Measurements from ENCODE around the gene SH3BP5L. TPM values are rescaled to one million over a fixed set of nuclear protein-coding genes. Genes with fewer than 3 reads are reported as not detected.

Gene SH3BP5L
- total RNA-seq, 6 donors from 2014 or later = 18.5 to 35.6 (median 22.5) TPM

GRCh38 chr1:248778906-248779305 is 46.8 kb downstream of the SH3BP5L start:
- H3K4me3 ChIP-seq = no peak overlapping the region
- H3K9me3 ChIP-seq = peaks cover 0 to 8% (median 4%) of the 10 kb centered on the region in 4 donors
- 77 to 100% methylated on average over 2 of the region's 2 CpGs for WGBS, 2 donors
- no peak overlapping the region for H3K27ac ChIP-seq
- no peak for DNase-seq
- TF ChIP-seq, protein P1, sequence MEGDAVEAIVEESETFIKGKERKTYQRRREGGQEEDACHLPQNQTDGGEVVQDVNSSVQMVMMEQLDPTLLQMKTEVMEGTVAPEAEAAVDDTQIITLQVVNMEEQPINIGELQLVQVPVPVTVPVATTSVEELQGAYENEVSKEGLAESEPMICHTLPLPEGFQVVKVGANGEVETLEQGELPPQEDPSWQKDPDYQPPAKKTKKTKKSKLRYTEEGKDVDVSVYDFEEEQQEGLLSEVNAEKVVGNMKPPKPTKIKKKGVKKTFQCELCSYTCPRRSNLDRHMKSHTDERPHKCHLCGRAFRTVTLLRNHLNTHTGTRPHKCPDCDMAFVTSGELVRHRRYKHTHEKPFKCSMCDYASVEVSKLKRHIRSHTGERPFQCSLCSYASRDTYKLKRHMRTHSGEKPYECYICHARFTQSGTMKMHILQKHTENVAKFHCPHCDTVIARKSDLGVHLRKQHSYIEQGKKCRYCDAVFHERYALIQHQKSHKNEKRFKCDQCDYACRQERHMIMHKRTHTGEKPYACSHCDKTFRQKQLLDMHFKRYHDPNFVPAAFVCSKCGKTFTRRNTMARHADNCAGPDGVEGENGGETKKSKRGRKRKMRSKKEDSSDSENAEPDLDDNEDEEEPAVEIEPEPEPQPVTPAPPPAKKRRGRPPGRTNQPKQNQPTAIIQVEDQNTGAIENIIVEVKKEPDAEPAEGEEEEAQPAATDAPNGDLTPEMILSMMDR (IDR thresholded peaks at IDR 0.05) = no peak
- TF ChIP-seq POLR2AphosphoS5 (IDR thresholded peaks at IDR 0.05) (no peak), EP300 (IDR thresholded peaks at IDR 0.05) (no peak), POLR2A (IDR thresholded peaks at IDR 0.05) (no peak)
- H3K27me3 ChIP-seq = no peaks in the 10 kb centered on the region
- H3K4me1 ChIP-seq = no peaks in the 10 kb centered on the region
- ATAC-seq (ENCODE audit: low FRiP score in 2 of 2) = no peak
- no peaks in the 10 kb centered on the region for H3K36me3 ChIP-seq

GRCh38 chr1:248776991-248777390 is 48.7 kb downstream of the SH3BP5L start:
- H3K9me3 ChIP-seq = peaks cover 0 to 8% (median 4%) of the 10 kb centered on the region in 4 donors
- H3K27ac ChIP-seq = no peak overlapping the region
- DNase-seq = no peak
- no peak overlapping the region for H3K4me3 ChIP-seq
- H3K4me1 ChIP-seq = no peaks in the 10 kb centered on the region
- TF ChIP-seq POLR2A (IDR thresholded peaks at IDR 0.05) = no peak
- no peak for TF ChIP-seq POLR2AphosphoS5 (IDR thresholded peaks at IDR 0.05)
- TF ChIP-seq EP300 (IDR thresholded peaks at IDR 0.05) = no peak
- TF ChIP-seq, protein P1 (IDR thresholded peaks at IDR 0.05) = no peak
- H3K36me3 ChIP-seq = no peaks in the 10 kb centered on the region
- no peak for ATAC-seq (ENCODE audit: low FRiP score in 2 of 2)
- no peaks in the 10 kb centered on the region for H3K27me3 ChIP-seq

GRCh38 chr1:248775441-248775840 is 50.3 kb downstream of the SH3BP5L start:
- TF ChIP-seq, protein P1 (IDR thresholded peaks at IDR 0.05) = no peak
- TF ChIP-seq POLR2AphosphoS5 (IDR thresholded peaks at IDR 0.05) = no peak
- no peak for TF ChIP-seq POLR2A (IDR thresholded peaks at IDR 0.05)
- TF ChIP-seq EP300 (IDR thresholded peaks at IDR 0.05) = no peak
- H3K4me3 ChIP-seq = no peak overlapping the region
- whole genome bisulfite sequencing, 2 donors = 78 to 85% methylated on average over 4 of the region's 4 CpGs

More at GRCh38 chr1:248775441-248775840, 50.3 kb downstream of the SH3BP5L start:
- Histone ChIP-seq H3K27ac (no peak overlapping the region), H3K36me3 (no peaks in the 10 kb centered on the region), H3K4me1 (no peaks in the 10 kb centered on the region), H3K9me3 (peaks cover 0 to 8% (median 0%) of the 10 kb centered on the region in 4 donors), H3K27me3 (no peaks in the 10 kb centered on the region)
- DNase-seq (no peak), ATAC-seq (ENCODE audit: low FRiP score in 2 of 2) (no peak)

Small RNA genes within 50 kb of the gene (small RNA-seq; reads per million reads assigned to genes)
- gene MIR3124 = 0 reads per million in 4 donors

Other genes with a start within 250 kb of the SH3BP5L start
- not detected for gene OR2T10, start 228.2 kb downstream of the SH3BP5L start, total RNA-seq
- 1 to 10 TPM in 1 of 6 donors, not detected in 5; 1.8 TPM for gene OR2T11, start 190.8 kb downstream of the SH3BP5L start, total RNA-seq
- gene OR2T35, start 180.6 kb downstream of the SH3BP5L start, total RNA-seq = not detected
- gene OR2T27, start 170.4 kb downstream of the SH3BP5L start, total RNA-seq = not detected
- not detected for gene OR14I1, start 123.1 kb downstream of the SH3BP5L start, total RNA-seq
- not detected for gene LYPD8, start 70.2 kb downstream of the SH3BP5L start, total RNA-seq
- gene ZNF672, start 12.3 kb upstream of the SH3BP5L start, total RNA-seq = 10 to 100 TPM; 32.5 to 47.7 (median 45.8) TPM
- 100 to 1,000 TPM in 1 of 6 donors, 10 to 100 TPM in 5; 25.7 to 248 (median 34.1) TPM for gene ZNF692, start 33.2 kb upstream of the SH3BP5L start, total RNA-seq
- 10 to 100 TPM in 2 of 6 donors, 1 to 10 TPM in 4; 5.6 to 19.9 (median 6.7) TPM for gene PGBD2, start 80.3 kb upstream of the SH3BP5L start, total RNA-seq